GM21619 (cell line): ENCODE results near the gene CRNN.

Experiments used
- ATAC-seq: cut with Tn5 transposase; IDR thresholded peaks from one replicate; pipeline ENCODE4 v1.9.1; 2021; ENCODE audit not compliant: unreplicated experiment

Gene CRNN

DNA sequence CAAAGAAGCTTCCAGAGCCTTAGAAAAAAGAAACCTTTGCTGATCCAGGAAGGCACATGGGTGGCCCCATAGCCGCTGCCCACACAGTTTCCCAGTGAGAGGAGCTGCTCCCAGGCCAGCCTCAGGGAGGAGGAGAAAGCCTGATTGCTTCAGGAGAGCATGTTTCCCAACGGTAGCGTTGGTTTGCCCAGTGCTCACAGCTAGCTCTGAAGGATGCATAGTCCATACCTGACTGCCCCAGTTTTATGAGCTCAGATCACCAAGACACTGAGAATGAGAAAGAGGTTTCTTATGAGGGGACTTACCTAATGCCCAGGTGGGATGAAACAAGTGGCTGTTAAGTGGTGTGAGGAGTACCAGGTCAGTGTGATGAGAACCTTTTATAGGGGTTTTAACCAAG lies at the start of gene CRNN:
CRNN (minus strand) TSS at position 355 of the 400 bp plus-strand sequence. CDS start 2,030 bp downstream, outside the sequence.
- ATAC-seq: no peak

DNA sequence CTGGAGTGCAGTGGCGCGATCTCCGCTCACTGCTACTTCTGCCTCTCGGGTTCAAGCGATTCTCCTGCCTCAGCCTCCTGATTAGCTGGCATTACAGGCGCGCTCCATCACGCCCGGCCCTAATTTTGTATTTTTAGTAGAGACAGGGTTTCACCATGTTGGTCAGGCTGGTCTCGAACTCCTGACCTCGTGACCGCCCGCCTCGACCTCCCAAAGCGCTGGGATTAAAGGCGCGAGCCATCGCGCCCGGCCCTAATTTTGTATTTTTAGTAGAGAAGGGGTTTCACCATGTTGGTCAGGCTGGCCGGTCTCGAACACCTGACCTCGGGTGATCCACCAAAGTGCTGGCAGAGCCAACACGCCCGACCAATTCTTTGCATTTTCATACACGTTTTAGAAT lies 48.6 kb upstream of the CRNN start:
- ATAC-seq: no peak

DNA sequence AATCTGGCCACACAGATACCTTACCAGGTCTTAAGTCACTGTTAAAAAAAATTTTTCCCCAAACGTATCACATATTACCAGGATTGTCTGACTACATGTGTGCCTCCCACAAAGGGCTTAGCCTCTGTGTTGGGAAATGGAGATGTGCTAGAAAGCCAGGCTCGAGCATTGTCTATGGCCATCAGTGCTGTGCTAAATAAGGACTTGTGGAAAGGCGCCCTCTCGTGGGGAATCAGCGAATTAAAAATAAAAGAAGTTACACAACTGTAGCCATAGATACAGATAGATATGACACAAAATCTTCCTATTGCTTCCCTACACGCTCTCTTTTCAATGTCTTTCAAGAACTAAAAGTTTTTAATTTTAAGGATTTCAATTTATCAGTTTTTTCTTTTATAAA lies 47.5 kb upstream of the CRNN start:
- ATAC-seq: no peak

DNA sequence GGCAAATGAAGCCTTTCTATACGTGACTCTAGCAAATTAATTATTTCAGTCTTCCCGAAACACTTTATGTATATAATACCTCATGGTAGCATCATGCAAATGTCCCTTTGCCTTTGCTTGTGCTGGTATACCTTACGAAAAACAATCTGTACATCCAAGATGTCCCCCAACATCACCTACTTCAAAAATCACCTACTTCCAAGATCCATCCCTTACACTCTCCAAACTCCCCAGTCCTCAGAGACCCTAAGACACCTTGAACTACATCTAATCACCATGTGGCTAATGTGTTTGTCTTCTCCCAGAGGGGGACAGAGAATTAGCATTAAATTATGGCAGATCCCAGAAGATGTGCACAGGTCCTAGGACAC lies 46.5 kb upstream of the CRNN start:
- no peak for ATAC-seq

DNA sequence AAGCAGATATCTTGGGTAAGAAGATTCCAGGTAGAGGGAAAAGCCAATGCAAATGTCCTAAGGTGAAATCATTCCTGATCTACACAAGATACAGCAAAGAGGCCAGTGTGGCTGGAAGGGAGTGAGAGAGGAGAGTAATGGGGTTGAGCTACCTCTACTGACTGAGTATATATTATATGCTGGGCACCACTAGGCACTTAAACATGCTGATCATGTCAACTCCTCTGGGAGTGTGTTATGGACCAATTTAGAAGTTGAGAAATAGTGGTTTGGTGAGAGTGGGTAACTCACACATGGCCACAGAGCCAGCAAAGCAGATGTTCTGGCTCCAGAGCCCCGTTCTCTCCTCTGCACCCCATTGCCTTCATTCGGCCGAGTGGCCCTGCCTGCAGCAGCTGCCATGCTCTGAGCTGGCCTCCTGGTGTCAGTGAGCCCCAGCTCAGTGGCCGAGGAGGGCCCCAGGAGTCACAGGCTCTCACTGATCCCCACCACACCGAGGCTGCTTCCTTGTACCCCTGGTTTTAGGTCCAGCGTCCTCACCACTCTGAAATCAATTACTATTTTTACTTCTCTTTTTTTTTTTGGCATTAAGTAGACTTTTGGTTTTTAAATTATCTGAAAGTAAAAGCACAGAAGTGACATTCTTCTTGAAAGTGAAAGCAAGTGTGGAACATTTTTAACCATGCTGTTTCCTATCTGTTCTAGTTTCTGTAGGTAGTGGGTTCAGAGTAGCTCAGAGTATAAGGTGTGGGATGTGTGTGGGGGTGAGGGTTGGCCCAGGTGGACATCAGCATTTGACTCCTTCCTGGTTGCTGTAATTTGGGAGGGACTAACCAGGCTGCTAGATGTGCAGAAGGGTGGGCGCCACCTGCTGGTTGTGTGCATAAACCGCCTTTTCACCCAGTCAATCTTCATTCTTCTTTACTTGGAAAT lies 45.8 kb upstream of the CRNN start:
- ATAC-seq: peak; percentile 92

DNA sequence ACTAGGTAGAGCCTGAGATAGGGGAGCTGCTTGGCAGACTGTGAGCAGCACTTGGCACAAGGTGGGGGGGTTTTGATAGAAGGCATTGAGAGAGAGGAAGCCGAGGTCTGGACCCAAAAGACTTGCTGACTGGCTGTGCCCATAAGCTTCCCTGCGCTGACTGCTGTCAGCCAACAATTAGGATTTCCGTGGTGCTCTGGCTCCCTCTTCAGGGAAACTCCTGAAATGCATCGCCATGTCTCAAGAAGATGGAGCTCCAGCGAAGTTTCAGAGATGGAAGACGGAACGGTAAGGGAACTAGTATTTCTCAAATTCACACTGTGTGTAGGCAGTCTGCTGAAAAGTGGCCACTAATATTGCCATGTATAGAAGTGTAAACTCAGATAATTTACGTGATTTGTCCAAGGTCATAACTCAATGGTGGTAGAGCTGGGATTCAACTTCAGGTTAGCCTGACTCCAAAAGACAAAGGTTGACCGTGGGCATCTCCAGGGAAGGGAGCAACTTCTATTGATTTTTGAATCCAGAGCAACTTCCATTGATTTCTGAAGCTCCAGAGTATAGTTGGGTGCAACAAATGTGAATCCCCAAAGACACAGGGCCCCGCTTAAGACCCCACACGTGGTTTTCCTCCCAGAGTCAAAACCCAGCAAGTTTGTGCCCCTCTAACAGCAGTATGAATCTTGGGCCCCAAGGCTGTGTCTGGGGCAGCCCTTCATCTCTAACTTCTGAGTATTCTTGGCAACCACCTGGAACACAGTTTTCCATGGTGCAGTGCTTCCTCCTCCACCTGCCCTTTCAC lies 44.5 kb upstream of the CRNN start:
- ATAC-seq: no peak

DNA sequence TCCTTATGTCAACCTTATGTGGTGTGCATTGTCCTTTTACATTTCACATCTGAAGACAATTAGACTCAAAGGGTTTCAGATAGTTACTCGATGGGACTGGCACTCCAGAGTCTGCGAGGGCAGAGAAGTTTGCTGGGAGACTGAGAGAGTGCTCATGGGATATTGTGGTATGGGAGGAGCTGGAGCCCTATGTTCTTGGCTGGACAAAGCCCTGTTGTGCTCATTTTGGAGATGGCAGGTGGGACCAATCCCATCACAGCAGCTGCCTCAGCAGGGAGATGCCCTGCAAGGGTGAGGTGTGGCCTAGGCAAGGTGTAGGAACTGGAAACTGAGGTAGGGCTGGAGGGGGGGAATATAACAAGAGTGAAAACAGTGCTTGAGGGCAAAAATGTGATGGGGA lies 43.5 kb upstream of the CRNN start:
- no peak for ATAC-seq

DNA sequence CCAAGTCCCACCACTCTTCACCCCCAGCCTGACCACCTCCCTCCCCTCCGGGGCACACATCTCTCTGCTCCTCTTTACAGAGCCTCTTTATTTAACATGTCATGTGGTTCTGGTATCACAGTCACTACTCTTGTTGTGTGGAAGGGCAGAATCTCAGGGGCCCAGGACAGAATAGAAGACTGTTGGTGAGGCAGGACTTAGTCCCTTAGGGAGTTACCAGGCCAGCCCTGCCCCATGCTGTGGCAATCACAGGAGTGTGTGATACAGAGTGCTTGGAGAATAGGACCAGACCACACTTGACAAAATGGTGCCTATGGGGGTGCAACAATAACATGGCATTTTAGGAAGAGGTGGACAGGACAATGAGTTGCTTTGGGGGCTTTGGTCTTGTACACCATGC lies 43.0 kb upstream of the CRNN start:
- no peak for ATAC-seq

DNA sequence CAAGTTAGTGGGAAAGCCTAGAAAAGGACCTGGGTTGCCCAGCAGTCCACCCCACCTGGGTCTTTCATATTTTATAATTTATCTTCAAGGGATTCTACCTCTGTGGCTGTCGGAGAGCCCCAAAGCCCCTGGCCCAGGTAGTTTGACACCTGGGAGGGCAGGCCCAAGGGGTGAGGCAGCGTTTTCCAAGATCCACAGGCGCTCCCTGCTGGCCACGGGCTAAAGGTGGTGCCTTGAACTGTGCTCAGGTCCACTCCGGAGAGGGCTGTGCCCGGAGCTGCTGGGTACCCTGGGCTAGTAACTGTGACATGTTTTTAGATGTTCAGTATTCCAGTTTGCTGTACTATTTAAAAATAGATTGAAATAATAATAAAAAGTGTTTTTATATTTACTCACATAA lies 37.2 kb upstream of the CRNN start:
- no peak for ATAC-seq

DNA sequence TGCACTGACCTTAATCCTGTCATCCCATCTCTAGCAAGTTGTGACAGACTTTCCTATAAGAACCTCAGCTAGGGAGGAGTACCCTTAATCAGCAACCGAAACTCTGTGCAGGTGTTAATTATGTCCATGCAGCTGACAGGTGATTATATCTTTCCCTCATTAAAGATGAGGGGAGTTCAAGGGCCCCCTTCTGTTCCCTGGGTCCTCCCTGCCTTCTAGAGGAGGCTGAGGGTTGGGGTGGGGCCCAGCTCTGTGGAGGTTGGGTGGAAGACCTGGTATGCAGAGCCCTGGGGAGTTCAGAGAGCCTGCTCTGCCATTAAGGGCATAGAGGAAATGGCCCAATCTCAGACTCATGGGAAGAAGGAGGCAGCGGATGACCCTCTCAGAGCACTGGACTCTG lies 35.6 kb upstream of the CRNN start:
- no peak for ATAC-seq

DNA sequence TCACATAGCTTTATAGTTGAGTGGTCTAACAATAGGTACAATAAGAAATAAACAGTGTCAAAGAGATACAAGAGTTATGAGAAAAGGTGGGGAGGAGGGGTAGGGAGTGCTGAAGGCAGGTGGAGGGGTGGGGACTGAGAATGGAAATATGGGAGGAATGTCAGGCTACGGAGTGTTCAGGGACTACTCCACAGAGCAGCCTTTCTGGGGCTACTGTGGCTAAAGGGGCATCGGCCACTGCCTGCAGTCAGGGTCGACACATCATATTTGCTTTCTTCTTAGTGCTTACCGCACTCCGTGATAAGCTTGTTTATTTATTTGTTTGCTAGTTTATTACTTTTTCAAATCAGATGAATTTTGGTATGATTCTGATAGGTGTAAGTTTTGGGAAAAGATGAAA lies 34.4 kb upstream of the CRNN start:
- no peak for ATAC-seq

DNA sequence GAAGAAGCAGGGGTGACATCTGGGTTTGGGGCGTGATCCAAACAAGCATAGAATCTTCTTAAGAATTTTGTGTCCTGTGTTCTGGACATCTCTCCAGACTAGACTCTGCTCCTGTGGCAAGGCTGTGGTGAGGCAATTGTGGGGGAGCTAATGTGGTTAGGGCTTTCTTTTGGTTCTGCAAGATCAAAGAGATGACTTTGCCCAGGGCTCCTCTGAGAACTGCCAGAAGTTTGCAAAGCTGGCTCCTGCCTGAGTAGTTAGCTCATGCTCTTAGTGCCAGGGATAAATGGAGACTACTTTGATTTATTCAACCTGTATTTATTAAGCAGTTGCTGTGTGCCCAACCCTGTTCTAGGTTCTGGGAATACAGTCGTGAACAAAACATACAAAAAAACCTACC lies 34.0 kb upstream of the CRNN start:
- ATAC-seq: no peak

DNA sequence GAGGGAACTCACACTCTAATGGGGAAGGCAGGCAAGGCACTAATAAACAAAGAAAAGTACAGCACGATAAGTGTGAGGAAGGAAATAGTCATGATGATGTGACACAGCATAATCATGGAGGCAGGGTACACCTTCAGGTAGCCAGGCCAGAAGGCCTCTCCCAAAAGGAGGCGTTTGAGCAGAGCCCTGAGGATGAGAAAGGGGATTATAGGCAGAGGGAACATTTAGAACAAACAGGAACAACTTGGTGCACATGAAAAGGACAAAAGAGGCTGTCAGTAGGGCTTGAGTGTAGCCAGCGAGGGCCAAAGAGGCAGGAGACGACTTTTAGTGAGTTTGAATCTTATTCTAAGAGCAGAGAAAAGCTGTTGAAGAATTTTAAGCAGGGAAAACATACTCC lies 33.4 kb upstream of the CRNN start:
- no peak for ATAC-seq

DNA sequence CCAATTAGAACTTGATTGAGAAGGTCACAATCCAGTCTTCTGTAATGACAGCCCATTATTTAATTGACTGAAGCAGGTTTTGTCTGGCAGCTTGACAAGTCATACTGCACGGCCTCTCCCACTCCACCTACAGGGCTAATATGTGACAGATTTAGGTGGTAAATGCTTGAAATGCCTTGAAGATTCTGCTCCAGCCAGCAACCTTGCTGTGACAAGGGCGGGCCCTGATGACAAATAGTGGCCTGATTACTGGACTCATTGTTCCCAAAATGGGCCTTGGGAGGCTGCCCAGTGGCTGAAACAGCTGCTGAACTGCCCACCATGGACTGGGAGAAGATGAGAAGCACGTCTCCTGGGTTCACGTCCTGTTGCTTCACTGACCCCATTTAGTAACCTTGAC lies 30.0 kb upstream of the CRNN start:
- ATAC-seq: no peak

DNA sequence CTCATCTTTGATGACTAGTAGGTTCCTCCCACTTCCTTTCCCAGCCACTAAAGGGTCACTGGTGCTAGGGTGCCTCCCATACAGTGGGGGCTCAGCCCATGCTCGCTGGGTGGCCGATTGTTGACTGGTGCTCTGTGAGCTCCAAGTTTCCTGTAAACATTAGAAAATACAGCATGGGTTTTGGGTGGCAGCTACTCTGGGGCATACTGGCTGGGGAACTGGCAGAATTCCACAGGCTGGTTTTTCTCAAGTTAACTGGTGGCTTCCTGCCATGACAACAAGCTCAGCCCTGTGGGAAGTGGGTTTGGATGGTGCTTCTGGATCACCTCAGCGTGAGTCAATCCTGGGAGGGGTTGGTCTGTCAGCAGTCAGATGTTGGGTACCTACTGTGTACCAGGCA lies 28.7 kb upstream of the CRNN start:
- ATAC-seq: no peak

DNA sequence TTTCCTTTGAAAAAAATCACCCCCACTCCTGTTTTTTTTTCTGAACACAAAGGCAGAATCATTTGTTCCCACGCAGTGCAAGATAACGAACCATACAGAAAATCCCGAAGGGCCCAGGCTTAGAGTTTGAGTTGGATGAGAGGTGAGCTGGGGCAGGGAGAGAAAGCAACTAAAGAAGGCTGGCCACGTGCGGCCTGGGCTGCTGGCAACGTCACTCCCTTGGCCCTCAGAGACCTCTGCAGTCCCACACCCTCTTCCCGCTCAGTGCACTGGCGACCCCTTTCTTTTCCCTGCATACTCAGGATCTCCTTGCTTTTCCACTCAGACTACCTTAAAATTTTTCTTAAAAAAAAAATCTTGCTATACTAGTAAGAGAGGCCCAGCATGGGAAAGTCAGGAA lies 28.2 kb upstream of the CRNN start:
- no peak for ATAC-seq

DNA sequence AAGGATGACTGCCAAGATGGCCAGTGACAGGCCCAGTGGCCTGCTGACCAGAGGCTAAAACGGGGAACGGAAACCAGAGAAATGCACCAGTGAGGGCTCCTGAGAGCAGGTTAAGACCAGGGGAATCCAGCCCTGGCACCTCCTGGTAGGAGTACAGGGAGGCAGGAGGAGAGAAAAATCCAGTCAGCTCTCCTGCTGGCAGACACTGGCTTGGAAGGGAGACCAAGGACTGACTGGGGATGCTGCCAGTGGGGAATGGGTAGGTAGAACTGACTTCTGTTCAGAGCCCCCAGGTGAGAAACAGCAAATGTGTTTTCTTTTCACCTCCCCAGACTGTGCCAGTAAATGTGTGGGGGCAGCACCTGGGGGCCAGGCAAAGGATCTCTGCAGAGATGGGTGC lies 27.7 kb upstream of the CRNN start:
- no peak for ATAC-seq

DNA sequence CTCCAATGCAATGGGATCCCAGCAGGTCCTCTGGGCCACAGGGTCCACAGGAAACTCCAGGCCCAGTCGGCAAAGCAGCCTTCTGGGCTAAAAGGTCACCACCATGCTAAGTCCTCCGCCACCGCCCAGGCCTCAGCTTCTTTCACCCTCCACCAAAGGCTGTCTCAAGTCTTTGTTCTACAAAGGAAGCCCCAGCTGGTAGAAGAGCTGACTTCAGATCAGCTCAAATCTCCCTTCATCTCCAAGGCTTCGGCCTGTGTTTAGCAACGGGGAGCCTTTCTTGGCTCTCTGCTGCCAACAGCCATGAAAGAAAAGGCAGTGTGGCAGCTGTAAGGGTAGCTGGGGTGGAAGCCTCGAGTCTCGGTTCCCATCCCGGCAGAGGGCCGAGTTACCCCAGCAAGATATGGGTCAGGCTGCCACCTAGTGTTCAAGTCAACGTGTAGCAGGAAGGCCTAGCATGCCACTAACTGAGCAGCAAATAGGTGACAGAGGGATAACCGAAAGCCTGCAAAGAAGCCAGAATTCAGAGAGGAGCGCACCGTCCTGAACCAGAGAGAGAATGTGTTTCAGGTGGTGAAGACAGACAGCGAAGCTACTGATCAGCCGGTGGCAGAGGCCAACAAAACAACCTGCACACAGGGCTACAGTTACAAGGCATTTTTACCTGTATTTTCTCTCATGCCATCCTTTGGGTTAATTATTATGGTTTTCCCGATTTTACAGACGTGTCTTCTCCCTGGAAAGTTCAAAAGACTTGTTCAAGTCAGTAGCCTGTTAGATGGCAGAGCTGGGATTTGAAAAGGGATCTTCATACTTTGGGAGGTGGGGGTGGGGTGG lies 26.8 kb upstream of the CRNN start:
- peak; percentile 93 for ATAC-seq

DNA sequence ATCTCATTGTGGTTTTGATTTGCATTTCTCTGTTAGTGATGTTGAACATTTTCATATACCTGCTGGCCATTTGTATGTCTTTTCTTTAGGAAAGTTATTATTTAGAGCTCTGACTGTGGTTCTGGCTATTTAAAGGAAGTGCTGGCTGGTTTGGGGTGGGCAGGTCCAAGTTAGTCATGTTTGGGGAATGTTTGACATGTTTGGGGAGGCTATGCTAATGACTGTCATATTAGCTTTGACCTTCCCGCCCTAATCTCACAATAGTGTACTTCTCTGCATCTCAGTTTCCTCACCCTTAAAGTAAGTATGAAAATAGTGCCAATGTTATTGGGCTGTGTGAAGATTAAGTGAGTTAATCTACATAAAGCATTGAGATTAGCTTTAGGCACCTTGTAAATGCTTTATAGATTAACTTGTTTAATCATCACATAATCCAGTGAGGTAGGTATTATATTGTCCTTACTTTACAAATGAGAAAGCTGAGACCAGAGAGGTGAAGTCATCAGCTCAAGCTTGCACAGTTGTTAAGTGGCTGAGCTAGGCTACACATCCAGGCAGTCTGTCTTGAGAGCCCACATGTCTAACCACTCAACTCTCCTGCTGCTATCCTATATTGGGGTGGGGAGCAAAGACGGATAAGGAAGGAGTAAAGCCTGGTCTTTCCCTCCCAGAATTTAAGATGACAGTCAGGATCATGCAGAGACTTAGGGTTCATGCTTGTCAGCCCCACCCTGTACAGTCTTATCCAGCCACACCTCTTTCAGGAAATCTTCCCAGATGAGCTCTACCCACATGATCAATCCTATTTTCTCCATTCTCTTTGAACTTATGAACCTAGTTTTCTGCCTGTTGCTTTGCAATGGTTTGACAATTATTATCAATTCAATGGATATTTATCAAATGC lies 22.8 kb upstream of the CRNN start:
- no peak for ATAC-seq

DNA sequence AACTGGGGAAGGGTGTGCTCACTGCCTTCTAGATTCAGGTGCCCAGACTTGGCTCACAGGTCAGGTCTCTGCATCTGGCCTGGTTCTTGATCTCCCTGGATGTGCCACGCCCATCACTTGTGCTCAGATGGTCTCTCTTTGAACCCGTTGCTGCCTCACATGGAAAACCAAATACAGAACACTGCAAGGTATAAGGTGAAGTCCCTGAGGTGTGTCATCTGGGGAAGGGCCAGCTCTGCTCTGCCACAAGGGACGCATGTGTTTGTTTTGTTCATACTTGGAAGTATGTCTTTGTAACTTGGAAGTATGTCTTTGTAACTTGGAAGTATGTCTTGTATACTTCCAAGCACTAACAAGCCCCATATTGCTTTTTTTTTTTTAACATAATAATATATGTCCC lies 13.4 kb upstream of the CRNN start:
- ATAC-seq: no peak
